Measurements from ENCODE around the gene LZTS2.
A peak's percentile ranks its signal among the peaks of the same experiment; 100 is the strongest.
"Not testable (repeated sequence)": the region's sequence is repeated elsewhere in the genome, so short reads cannot be mapped to it uniquely, and the experiment has no call there.

Gene LZTS2

DNA sequence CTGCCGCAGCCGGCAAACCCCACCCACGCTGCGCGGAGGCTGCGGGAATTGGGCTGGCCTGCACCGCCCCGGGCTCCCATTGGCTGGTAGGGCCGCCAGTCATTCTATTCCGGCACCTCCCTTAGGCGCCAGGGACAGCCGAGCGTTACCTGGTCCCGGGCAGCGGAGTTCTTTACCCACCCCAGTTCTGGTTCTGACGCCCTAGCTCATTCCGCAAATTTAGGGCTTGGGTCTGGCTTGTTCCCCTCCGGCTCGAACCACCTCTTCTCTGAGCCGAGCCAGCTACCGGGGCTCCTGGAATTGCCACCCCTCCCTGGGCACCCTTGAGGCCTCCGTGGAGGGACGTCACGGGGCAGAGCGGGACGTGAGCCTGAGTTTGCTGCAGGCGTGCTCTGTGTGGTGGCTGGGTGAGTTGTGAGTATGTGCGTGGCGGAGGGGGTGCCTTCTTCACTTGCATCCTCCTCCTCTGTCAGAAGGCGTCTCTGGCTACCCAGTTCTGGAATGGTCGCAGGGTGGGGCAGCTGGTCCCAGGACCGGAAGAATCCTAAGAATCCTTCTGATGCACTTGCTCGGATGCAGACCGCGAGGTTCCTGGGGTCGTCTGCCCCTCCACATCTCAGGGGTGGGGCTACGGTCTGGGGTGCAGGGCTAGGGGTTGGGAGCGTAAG is 31.7 kb downstream of the LZTS2 start, which contains the start of the genes PDZD7 and SFXN3:
Gene PDZD7 (minus strand): TSS at position 2 of the 668 bp plus-strand sequence. CDS start 910 bp downstream, outside the sequence.
Gene SFXN3 (plus strand): TSS at position 107 of the 668 bp plus-strand sequence. CDS start 3,461 bp downstream, outside the sequence.
- peak within 1 kb of the TSS; percentile 15 for H3K4me3 ChIP-seq (ENCODE audit: low read depth, low read length)

DNA sequence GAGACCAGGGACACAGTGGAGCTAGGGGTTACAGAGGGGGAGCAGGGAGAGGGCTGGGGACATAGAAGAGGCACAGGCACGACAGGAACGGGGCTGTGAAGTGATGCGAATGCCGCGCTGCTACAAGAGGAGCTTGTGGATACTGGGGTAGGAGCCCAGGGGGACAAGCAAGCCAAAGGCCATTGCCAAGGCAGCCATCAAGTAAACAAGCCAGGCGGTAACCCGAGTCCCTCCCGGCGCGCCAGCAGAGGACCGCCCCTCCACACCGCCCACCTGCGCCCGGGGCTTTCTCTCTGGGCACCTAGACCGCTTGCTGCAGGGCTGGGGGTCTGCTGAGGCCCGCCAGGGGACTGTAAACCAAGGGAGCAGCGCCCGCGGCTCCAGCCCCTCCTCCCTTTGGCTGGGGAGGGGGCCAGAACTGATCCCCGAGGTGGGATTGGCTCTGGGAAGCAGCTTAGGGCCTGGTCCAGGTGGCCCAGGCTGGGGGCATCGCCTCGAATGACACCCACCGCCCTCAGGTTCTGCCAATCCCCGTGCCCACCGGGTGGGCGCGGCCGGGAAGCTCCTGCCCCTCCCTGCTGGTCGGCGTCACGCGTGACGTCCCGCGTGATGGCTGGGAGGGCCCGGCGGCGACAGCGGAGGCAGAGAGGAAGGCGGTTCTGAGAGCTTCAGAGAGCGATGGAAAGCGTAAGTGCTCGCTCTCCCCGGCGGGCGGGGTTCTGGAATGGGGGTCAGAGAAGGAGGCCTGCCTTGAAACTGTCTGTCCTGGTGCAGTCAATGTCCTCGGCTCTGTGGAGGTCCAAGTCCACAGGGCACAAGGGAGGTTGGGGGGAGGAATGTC is 32.4 kb downstream of the LZTS2 start:
- peak overlapping the region; percentile 15 for H3K4me3 ChIP-seq (ENCODE audit: low read depth, low read length)

- peak overlapping the region; percentile 15 for H3K4me3 ChIP-seq (ENCODE audit: low read depth, low read length)
Observed at GRCh38 chr10:101032637-101033224, 33.1 kb downstream of the LZTS2 start.

GRCh38 chr10:101033276-101033675 is 33.7 kb downstream of the LZTS2 start:
- H3K4me3 ChIP-seq (ENCODE audit: low read depth, low read length), result no peak overlapping the region

GRCh38 chr10:101034404-101034803 is 34.8 kb downstream of the LZTS2 start:
- H3K4me3 ChIP-seq (ENCODE audit: low read depth, low read length), result not testable (repeated sequence)

- no peak overlapping the region for H3K4me3 ChIP-seq (ENCODE audit: low read depth, low read length)
Observed at GRCh38 chr10:101035314-101035713, 35.7 kb downstream of the LZTS2 start.

- H3K4me3 ChIP-seq (ENCODE audit: low read depth, low read length), result no peak overlapping the region
Observed at GRCh38 chr10:101035916-101036702, 36.5 kb downstream of the LZTS2 start.

GRCh38 chr10:101036726-101037125 is 37.1 kb downstream of the LZTS2 start:
- H3K4me3 ChIP-seq (ENCODE audit: low read depth, low read length), result no peak overlapping the region

DNA sequence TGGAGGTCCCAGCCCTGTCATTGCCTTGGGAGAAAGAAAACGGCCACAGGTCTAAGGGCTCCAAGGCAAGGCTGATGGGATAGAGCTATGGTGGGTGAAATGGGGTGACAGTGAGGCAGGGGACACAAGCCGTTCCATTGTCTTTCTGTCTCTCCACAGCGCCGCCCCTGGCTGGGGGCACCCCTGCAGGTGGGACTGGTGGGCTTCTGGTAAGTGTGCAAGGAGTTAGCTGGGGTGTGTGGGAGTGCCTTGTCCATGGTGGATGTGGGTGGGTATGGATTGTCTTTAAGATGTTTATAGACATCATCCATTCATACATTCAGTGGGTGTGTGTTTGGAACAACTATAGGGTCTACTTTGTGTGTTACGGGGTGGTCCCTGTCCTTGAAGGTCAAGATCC is 38.9 kb downstream of the LZTS2 start:
- H3K4me3 ChIP-seq (ENCODE audit: low read depth, low read length), result no peak overlapping the region

DNA sequence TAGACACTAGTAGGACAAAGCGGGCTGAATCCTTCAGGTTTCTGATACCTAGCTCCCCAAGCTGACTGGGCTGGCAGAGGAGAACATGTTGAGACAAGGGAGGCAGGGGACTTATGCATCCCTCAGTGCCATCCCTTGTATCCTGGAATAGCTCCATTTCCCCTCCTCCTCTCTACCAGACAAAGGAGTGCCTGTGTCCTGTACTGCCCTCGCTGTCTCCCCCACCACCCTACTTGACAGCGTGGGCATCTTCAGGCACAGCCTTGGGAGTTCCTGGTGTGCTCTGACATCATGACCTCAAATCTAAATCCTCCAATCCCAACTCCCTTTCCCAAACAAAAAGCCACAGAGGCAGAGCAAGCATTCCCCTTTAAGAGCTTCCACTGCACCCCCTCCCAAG is 40.5 kb downstream of the LZTS2 start:
- no peak overlapping the region for H3K4me3 ChIP-seq (ENCODE audit: low read depth, low read length)

- H3K4me3 ChIP-seq (ENCODE audit: low read depth, low read length), result no peak overlapping the region
Observed at GRCh38 chr10:101040851-101041250, 41.2 kb downstream of the LZTS2 start.

DNA sequence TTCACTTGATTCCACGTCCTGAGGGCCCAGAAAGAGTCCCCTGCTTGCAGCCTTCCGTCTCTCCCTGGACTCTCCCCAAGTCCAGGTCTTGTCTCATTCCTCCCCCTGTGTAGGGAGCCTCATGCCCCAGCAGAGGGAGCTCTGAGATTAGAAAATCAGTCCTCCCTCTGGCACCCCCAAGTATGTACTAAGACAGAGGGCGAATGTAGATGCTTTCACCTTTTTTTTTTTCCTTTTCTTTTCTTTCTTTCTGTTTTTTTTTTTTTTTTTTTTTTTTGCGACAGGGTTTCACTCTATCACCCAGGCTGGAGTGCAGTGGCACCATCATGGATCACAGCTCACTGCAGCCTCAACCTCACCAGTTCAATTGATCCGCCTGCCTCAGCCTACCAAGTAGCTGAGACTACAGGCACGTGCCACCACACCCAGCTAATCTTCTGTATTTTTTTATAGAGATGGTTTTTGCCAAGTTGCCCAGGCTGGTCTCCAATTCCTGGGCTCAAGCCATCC is 41.7 kb downstream of the LZTS2 start:
- no peak overlapping the region for H3K4me3 ChIP-seq (ENCODE audit: low read depth, low read length)

DNA sequence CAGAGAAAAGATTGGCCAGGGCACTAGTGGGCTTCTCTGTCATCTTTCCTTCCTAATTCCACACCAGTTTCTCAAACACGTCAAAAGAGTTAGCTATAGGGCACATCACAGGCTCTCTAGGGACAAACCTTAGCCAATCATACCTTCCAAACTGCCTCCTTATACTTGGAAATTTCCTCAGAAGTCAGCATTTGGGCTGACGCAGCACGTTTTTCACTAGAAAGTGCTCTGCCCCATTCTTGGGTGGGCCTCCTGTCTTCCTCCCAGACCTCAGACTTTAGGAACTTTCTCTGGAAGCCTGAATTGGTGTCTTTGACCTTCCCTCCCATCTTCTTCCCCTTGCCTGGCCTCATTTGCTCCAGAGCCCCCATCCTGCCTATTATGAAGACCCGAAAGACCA is 42.5 kb downstream of the LZTS2 start:
- H3K4me3 ChIP-seq (ENCODE audit: low read depth, low read length), result peak overlapping the region; percentile 41

DNA sequence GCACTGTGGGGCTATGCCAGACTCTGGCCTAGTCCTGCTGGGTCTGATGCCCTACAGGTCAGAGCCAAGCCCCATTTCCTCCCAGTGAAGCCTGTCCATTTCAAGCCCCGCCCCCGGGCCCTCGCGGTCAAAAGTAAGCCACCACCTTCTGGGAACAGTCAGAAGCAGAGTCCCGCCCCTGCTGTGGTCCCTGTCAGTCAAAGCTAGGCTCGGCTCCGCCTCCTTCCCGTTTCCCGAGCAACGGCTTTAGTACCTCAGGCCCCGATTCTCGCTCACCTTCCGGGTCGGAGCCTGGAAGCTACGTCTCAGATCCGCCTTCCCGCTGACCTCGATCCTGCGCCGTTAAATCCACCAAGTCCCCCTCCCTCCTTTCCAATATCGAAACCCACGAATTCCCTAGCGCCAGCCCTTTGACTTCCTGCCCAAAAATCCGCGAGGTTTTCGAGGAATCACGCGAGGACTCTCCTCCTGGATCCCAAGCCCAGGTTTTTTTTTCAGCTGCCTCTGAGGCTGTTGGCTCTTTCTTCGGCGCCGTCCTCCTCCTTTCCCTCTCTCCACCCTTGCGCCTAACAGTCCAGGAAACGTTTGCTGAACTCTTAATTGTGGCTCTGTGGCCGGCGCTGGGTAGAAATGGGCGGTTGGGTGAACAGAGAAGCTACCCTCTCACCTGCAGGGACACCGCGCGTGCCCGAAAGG is 43.2 kb downstream of the LZTS2 start:
- H3K4me3 ChIP-seq (ENCODE audit: low read depth, low read length), result peak overlapping the region; percentile 41

DNA sequence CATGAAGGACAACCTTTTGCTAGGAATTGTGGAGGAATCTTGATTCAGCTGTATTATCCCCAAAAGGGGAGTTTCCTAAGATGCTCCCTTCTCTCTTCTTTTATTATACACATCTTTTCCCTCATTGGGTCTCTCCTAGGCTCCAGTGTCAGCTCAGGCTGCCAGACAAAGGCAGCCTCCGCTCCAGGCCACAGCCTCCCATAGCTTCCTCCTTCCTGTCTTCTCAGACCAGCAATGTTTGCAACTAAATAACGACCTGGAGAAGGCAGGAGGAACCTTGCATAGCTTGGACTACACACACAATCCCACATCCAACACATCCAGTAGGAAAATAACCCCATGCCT is 43.7 kb downstream of the LZTS2 start:
- H3K4me3 ChIP-seq (ENCODE audit: low read depth, low read length), result peak overlapping the region; percentile 41

DNA sequence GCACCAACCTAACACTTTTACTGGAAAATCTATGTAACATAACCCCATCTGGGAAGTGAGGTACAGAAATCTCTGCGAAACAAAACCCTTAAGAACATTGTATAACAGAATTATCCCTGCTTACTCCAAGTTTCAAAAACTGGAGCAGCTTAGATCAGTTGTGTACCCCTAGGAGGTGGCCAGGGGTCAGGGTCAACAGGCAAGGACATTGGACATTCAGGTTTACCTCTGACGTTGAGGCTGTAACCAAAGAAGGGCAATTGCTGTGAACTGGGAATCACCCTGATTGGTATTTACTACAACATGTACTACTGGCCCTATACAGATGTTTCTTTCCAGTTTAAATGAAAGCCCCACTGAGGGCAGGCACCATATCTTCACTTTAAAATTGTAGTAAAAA is 44.5 kb downstream of the LZTS2 start:
- H3K4me3 ChIP-seq (ENCODE audit: low read depth, low read length), result no peak overlapping the region

DNA sequence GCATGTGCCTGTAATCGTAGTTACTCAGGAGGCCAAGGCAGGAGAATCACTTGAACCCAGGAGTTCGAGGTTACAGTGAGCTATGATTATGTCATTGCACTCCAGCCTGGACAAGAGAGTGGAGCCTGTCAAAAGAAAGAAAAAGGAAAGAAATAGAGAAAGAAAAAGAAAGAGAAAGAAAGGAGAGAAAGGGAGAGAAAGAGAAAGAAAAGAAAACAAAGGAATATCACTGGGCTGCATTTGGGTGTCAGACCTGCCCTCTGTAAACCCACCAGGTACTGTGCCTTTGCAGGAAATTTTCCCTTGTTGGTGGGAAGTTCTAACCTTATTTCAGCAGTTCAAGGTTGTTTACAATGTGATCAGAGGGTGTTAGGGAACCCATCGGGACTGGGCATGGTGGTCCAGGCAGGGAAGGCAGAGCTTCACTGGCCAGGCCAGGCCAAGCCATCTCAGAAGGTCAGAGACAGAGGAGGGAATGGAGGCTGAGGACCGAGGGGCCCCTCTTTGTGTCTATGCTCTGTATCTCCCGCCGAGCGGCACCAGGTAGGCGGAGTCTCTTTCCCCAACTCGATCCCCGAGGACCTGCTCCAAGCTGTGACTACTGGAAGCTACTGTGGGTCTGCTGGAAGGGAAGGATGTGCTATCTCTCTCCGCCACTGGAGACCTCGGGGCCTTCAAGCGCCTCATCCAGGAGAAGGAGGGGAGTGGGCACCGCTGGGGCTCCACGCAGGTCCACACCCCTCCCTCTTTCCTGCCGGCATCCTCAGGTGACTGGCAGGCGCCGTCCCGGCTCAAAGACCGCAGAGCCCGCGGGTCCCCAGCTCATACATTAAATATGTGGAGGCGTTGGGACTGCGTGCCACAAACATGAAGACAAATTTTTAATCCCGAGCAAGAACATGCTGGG is 47.0 kb downstream of the LZTS2 start:
- no peak overlapping the region for H3K4me3 ChIP-seq (ENCODE audit: low read depth, low read length)

- H3K4me3 ChIP-seq (ENCODE audit: low read depth, low read length), result no peak overlapping the region
Observed at GRCh38 chr10:101047268-101047667, 47.7 kb downstream of the LZTS2 start.
